GM10266 (cell line): Measurements from ENCODE around the gene SLC25A15.

Experiments
- DNase-seq: peaks from one replicate; pipeline ENCODE4 v3.0.0; 2012; ENCODE audit errors: extremely low spot score
- CTCF ChIP-seq: IDR thresholded peaks from 2 replicates; pipeline ENCODE4 v1.5.1; 2012; ENCODE audit warnings: mild to moderate bottlenecking, low read depth; ENCODE audit not compliant: control insufficient read depth, insufficient read depth; ENCODE audit errors: missing control alignments

SLC25A15 gene

GRCh38 chr13:40803316-40803715, 13.9 kb downstream of the SLC25A15 start:
- no peak for DNase-seq
- TF ChIP-seq CTCF = no peak

GRCh38 chr13:40806241-40806640, 16.8 kb downstream of the SLC25A15 start:
- DNase-seq = no peak
- no peak for TF ChIP-seq CTCF

- no peak for DNase-seq
- TF ChIP-seq CTCF = no peak
These were observed 20.1 kb downstream of the SLC25A15 start for GRCh38 chr13:40809471-40809870.

- DNase-seq = no peak
- TF ChIP-seq CTCF = no peak
These were observed 22.7 kb downstream of the SLC25A15 start for GRCh38 chr13:40812102-40812501.

GRCh38 chr13:40812724-40813445, 23.5 kb downstream of the SLC25A15 start:
- DNase-seq = no peak
- no peak for TF ChIP-seq CTCF

- peak; percentile 47 for TF ChIP-seq CTCF
- DNase-seq = peak; percentile 43
These were observed 24.4 kb downstream of the SLC25A15 start for GRCh38 chr13:40813667-40814454.

- TF ChIP-seq CTCF = no peak
- DNase-seq = no peak
These were observed 25.4 kb downstream of the SLC25A15 start for GRCh38 chr13:40814803-40815202.
